ENCODE data around the gene RAD50. TPM values are rescaled to one million over a fixed set of nuclear protein-coding genes. Genes with fewer than 3 reads are reported as not detected.

The RAD50 gene
- total and polyA plus RNA-seq, 10 of the 15 experiments (the other 5 are each of a cell fraction or from before 2014, with no cell fraction given), result 12.8 to 68.6 (median 47.0) TPM

GRCh38 chr5:132595624-132596023 is 38.8 kb downstream of the RAD50 start:
- ATAC-seq (no peak), DNase-seq (ENCODE audit: low read depth, low spot score) (no peak), FAIRE-seq (no peak)
- ChIA-PET CTCF (interaction anchor here (1.0 to 3.1 kb wide), 6 partner anchors 9 to 225 kb away, joined by 3 to 19 read pairs (median 4); no protein-coding TSS in a partner anchor), RAD21 (ENCODE audit: unreplicated experiment) (interaction anchor here (1.2 to 3.2 kb wide), 3 partner anchors 69 to 225 kb away, joined by 3 to 9 read pairs (median 4); no protein-coding TSS in a partner anchor), POLR2A (interaction anchor here (0.7 to 0.8 kb wide), 2 partner anchors 25 to 28 kb away, joined by 3 to 4 read pairs; no protein-coding TSS in a partner anchor), SMC1A (ENCODE audit: uncharacterized antibody, unreplicated experiment) (interaction anchor here (0.6 to 2.8 kb wide), 13 partner anchors 9 to 350 kb away, joined by 3 to 10 read pairs (median 4); no protein-coding TSS in a partner anchor)
- no TSS peak for BruUV-seq (replicated peaks)
- no peaks in the 10 kb centered on the region for H4K20me1 ChIP-seq (ENCODE audit: control insufficient read depth, insufficient read depth)
- H3K27ac ChIP-seq (ENCODE audit: control insufficient read depth, insufficient read depth), result no peak overlapping the region
- in situ Hi-C loops (cut with MboI), result no loop called here
- H3K4me1 ChIP-seq (ENCODE audit: control insufficient read depth, insufficient read depth, low read length), result no peaks in the 10 kb centered on the region
- WGBS (ENCODE audit: insufficient coverage, insufficient replicate concordance, low lambda C conversion rate, missing lambda C conversion rate), result 100% methylated on average over 5 of the region's 5 CpGs
- no peak overlapping the region for H3K9ac ChIP-seq (ENCODE audit: control insufficient read depth, insufficient read depth, low read length)
- TF ChIP-seq MLLT1 (IDR thresholded peaks at IDR 0.05) (no peak), ZNF592 (IDR thresholded peaks at IDR 0.05) (no peak), SMAD5 (IDR thresholded peaks at IDR 0.05; ENCODE audit: low read depth) (no peak), PAX8 (IDR thresholded peaks at IDR 0.05) (no peak), NKRF (conservative IDR thresholded peaks at IDR 0.05) (no peak), KAT2A (conservative IDR thresholded peaks at IDR 0.05; ENCODE audit: control insufficient read depth, low read depth, low read length) (no peak), HDAC6 (IDR thresholded peaks at IDR 0.05; ENCODE audit: unreplicated experiment) (no peak)
- no peak overlapping the region for H3K4me2 ChIP-seq (ENCODE audit: control insufficient read depth, insufficient read depth)
- no peaks in the 10 kb centered on the region for H3K27me3 ChIP-seq (replicated peaks in 1 of 2; ENCODE audit: control insufficient read depth in 2 of 2, insufficient read depth in 2 of 2, low read length in 1 of 2)
- H3K4me3 ChIP-seq, result no peak overlapping the region
- H3K79me2 ChIP-seq (ENCODE audit: control insufficient read depth, insufficient read depth, low read length), result no peaks in the 10 kb centered on the region
- H3K9me3 ChIP-seq (replicated peaks; ENCODE audit: control insufficient read depth, insufficient read depth, low read length), result no peaks in the 10 kb centered on the region
- intact Hi-C loops (cut with micrococcal nuclease; ENCODE audit: unreplicated experiment), result loop anchor here (10.0 kb wide), 1 partner anchor 211 kb away; no protein-coding TSS in a partner anchor
- no peak overlapping the region for H2AFZ ChIP-seq (ENCODE audit: control insufficient read depth, low read depth, low read length)
- peaks cover 11 to 45% of the 10 kb centered on the region in 2 experiments for H3K36me3 ChIP-seq (ENCODE audit: control insufficient read depth in 2 of 2, insufficient read depth in 2 of 2, low read length in 1 of 2)

All from GM12878 (cell line).